C1 segment of cervical spinal cord (tissue), 14 donors: Measurements from ENCODE around the gene APLP2.

ENCODE experiments used
- DNase-seq, 14 donors: peaks; one replicate each; lab custom pipeline; 2025; lab: John Stamatoyannopoulos, UW

Gene APLP2

DNA sequence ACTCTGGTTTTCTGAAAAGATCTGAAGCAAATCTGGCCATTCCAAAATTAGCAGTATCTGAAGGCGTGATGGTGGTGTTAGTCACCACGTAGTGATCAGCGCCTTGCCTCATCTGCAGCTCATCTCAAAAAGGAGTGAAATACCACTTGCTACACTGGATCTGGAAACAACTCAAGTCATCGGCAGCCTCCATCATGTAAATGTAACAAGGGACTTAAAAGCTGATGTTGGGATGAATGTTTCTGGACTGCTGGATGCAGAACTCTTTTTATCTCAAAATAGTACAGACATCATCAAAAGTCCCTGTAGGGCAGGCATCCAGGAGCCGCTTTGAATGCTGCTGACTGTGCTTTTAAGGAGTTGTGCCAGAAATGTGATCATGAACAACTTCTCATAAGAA lies 14.1 kb upstream of the APLP2 start:
- no peak for DNase-seq

- DNase-seq = no peak
Observed at GRCh38 chr11:130061017-130061416, 8.7 kb upstream of the APLP2 start.

DNA sequence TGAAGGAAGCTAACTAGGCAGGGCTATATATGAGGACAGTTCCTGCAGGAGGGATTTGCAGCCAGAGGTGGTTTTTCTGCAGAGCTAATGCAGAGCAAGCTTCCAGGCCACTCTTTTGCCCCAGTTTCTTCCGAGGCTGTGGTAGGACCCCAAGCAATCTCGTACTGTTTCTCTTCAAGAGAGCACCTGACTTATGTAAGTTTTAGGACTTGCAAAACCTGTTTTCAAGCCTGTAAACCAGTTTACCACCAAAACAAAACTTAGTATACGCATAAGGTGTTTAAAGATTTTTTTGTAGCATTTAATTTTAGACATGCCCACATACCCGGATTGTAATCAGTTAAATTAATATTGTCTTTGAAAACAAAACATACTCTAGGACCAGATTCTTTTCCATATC lies 7.7 kb upstream of the APLP2 start:
- no peak for DNase-seq

DNA sequence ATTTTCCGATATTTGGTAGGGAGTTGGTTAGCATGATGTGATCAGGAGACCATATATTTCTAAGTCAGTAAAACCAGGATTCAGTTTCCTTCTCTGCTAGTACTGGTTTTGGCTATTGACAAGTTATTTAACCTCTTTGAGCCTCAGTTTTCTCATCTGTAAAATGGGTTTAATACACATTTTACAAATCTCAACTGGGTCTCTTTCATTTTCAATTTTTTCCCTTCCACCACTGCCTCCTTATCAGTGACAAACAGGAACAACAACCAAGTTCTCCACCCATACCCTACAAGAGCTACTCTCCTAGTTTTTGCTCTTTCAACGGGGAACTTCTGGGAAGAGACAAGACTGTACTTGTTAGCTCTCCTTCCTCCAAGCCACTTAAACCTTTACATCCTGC lies 6.2 kb upstream of the APLP2 start:
- no peak for DNase-seq

DNA sequence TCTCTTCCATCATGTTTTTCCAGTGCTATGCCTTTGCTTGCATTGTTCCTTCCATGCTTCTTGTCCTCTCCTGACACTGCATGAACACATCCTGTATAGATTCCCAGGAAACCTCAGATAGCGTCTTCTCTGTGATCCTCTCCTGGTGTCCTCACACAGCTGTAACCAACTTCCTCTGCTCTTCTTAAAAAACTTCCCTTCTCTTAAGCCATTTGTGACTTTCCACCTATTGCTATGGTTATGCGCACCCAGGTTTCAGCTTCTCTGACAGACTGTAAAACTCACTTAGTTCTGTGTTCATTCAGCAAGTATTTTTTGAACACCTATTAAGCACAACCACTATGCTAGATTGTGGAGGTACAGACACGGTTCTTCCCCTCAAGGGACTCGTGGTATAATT lies 5.1 kb upstream of the APLP2 start:
- no peak for DNase-seq

- DNase-seq = no peak
Observed at GRCh38 chr11:130066338-130066737, 3.4 kb upstream of the APLP2 start.

DNA sequence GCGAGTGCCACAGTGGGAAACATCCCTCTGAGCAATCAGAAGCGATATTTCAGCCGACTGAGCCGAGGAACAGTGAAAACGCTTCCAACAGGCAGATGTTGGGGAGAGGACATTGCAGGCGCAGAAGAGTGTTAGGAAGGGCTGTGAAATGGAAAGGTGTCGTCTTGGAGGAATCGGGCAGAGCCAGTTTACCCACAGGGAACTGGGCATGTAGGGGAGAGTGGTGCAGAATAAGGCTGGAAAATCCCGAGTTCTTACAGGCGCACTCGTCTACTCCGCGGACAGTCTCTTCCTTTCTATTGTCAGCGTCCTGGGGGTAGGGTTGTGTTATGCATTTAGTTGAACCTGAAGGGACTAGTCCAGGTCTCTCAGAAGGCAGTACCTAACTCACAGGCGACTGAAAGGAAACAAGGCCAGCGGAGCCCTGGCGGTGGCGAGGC lies 1.1 kb upstream of the APLP2 start:
- no peak for DNase-seq

DNA sequence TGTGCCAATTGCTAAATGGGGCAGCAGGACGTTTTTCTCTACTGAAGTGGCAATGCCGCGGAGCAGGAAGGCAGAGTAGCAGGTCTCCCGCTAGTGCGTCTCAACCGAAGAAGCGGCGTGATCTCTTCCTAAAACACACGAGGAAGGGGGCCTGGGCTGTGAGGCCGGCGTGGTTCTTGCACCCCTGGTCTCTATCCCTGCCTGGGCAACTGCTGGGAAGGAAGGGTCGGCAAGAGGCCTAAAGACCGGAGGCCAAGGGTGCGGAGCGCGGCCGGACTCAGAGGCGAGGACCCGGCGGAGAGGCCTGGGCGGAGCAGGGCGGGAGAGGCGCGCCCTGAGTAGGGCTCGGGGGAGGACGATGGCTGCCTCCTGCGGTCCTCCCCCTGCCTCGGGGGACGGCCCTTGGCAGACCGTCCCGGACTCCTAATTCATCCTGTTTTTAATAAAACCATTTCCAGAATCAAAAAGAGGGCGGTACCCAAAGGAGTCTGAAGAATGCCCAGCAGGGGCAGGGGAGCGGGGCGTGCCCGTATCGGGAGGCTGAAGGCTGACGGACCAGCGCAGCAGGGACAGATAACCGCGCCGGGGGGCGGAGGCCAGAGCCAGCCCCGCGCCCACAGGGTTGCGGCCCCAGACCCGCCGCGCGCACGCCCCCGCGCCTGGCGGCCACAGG lies 572 bp upstream of the APLP2 start:
- DNase-seq = peak in 11 of 14 donors; percentile 28 to 88 (median 75)

- peak in 9 of 14 donors; percentile 16 to 71 (median 31) for DNase-seq
Observed at GRCh38 chr11:130070109-130070845, 583 bp downstream of the APLP2 start.

DNA sequence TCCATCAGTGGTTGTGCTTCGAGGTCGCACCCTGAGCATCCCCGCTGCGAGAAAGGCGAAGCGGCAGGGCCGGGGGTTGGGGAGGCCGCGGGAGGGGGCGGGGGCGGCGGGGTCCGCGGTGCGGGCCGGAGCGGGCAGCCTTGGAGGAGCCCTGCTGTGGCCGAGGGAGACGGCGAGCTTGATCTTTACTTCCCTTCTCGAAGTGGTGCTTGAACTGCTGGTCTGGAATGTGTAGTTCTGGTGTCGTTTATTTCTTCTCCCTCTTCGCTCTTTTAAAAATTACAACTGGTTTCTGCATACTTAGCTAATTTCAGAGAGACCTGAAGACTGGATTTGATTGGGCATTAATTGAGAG lies 1.1 kb downstream of the APLP2 start:
- DNase-seq = peak in 3 of 14 donors; percentile 38 to 71 (median 57)

DNA sequence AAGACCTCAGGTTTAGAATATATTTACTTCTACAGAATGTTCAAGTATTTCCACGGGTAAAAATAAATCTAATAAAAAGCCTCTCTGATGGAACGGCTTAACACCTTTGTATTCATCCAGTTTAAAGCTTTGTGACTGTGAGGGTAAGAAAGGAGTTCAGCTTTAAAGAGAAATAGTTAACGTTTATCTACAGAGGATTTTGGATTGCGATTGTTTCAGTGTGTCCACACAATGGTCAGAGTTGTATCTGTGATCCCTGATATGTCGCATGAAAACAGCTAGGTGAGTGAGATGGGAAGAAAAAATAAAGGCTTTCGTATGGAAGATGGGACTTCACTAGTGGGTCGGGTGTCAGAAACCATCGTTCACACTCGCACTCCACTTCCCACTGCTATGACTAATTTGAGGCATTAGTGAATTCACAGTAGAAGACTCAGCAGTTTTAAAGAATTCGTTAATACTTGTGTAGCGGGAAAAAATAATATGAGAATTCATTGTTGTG lies 1.6 kb downstream of the APLP2 start:
- DNase-seq = peak in 1 of 14 donors; percentile 59

DNA sequence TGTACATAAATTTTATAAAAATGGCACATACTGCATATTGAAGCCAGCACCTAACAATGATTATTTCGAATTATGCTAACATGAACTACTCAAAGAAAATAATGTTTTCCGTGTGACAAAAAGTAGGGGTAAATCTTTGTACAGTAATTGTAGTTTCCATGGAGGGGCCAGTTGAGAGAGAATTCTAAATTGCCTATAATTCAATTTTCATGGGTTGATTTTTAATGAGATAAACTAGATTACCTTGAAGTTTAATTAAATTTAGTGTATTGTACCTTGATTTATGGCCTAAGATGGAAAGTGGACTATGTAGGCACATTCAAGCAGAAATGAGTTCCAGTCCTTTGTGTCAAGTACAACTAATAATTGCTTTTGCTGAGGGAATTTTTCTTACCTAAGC lies 5.0 kb downstream of the APLP2 start:
- no peak for DNase-seq

DNA sequence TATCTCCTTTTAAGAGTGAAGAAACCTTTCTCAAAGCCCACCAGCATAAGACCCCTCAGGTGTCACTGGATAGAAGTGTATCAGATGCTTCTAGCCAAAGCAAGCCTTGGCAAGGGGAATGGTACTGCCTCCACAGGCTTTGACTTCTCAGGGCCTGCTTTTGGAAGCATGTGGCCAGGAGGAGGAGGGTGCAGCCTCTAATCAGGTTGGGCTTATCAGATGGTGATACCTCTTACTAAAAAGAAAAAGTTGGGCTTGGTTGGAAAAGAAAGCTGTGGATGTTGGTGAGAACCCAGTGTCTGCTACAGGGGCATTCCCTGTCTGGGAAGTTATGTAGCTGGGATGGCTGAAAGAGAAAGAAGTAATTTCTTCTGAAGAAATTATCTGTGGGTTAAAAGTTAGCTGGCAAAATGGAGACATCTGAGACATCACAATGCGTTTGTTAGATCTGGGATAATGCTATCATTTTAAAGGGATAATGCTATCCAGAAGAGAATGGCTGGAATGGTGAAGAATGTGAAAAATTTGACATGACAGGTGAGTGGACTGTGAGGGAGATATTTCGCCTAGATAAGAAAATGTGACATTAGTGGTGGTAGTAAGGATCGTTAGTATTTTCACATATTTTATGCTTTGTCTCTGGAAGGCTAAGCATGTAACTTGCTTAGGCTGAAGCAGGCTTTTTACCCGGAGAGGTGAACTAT lies 7.2 kb downstream of the APLP2 start:
- DNase-seq = no peak

GRCh38 chr11:130077671-130078070 lies 8.0 kb downstream of the APLP2 start:
- no peak for DNase-seq

DNA sequence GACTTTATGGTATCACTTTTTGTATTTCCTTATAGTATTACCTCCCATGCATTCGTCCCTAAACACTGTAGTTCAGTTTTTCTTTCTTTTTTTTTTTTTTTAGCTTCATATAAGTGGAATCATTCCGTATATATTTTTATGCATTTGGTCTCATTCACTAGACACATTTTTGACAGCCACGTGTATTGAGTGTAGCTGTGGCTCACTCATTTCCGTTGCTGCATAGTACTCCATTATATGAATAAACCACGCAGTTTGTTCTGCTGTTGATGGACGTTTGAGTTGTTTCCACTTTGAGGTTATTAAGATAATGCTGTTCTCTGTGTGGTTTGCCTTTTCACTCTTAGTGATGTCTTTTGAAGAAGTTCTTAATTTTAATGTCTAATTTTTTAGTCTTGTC lies 8.4 kb downstream of the APLP2 start:
- DNase-seq = no peak

DNA sequence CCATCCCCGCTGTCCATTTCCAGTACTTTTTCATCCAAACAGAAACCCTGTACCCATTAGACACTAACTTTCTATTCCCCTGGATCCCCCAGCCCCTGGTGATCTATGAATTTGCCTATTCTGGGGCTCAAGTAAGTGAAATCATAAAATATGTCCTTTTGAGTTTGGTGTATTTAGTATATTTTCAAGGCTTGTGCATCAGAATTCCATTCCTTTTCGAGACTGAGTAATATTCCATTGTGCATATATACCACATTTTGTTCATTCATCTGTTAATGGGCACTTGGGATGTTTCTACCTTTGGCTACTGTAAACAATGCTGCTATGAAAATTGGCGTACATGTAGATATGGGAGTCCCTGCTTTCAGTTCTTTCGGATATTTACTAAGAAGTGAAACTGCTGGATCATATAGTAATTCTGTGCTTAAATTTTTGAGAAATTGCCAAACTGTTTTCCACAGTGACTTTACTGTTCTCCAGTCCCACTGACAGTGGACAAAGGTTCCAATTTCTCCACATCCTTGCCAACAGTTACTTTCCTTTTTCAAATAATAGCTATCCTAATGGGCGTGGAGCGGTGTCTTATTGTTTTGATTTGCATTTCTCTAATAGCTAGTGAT lies 16.1 kb downstream of the APLP2 start:
- no peak for DNase-seq

DNA sequence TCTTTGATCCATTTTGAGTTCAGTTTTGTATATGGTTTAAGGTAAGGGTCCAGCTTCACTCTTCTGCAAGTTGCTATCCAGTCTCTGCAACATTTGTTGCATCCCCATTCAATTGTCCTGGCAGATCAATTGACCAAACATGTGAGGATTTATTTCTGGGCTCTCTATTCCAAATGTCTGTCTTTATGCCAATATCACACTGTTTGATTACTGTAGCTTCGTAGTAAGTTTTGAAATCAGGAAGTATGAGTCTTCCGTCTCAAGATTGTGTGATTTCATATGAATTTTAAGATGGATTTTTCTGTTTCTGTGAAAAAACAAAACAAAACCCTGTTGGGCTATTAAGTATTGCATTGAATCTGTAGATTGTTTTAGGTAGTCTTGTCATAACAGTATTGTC lies 17.0 kb downstream of the APLP2 start:
- no peak for DNase-seq

DNA sequence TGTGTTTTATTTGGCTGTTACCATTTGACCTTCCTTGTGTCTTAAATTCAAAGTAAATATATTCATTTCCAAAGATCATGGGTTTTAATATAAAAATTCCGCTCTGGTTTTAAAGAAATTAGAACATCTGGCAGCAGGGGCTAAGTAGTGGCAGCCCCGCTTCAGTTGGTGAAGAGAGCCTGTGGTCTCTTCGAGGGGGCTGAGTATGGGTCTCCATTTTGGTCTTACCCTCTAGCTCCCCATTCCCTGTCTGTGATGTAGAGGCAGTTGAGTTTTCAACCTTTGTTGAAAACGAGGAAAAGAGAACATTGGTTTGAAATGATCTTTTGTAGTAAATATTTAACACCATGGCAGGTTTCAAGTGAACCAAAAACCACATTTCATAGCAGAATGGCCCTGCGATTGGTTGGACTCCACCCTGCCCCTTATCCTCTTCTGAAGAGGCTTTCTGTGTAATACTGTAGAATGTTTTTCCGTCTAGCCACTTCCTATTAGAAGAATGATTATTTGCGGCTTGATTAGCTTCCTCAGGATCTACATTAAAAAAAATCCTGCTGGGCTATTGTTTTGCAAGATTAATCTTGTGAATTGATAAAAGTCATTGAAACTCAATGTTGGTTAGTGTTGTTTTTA lies 17.7 kb downstream of the APLP2 start:
- DNase-seq = no peak

DNA sequence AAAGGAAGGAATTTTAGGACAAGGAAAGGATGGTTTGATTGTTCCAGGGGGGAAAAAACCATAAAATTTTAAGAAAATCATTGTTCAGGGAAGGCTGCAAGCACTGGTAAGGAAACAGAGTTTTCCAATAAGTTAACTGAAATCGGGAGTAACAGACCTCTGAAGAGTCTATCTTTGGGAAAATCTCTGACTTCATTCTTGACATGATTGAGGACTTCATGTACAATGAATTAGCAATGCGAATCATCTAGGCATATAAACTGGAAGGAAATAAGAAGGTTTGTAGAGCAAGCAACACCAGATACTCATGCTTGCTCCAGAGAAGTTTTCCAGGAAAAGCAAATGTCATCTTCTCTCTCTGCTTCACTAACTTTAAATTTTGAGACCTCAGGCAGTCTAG lies 18.5 kb downstream of the APLP2 start:
- DNase-seq = no peak

GRCh38 chr11:130088919-130089673 lies 19.4 kb downstream of the APLP2 start:
- no peak for DNase-seq

DNA sequence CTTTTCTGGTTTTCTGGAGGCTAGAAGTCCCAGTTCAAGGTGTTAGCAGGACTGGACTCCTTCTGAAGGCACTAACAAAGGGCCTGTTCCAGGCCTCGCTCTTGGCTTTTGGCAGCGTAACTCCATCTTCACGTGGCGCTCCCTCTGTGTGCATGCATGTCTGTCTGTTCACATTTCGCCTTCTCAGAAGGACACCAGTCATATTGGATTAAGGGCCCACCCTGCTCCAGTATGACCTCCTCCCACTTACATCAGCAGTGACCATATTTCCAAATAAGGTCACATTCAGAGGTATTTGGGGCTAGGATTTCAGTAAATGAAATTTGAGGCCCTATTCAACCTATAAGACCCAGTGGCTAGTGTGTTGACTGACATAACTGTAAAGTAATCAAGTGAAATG lies 20.0 kb downstream of the APLP2 start:
- no peak for DNase-seq
